Lung (tissue), 12 donors: ENCODE measurements around the gene KCND3. TPM values are rescaled to one million over a fixed set of nuclear protein-coding genes. Genes with fewer than 3 reads are reported as not detected.

Experiments used
- ATAC-seq: fragments of 200-7000 bp; cut with Tn5 transposase; one replicate; pipeline ENCODE4 v1.9.1; 2020; ENCODE audit warnings: moderate number of reproducible peaks; ENCODE audit not compliant: insufficient read depth, low FRiP score
- DNase-seq, 3 donors: peaks; one replicate each; pipeline ENCODE4 v3.0.0-alpha.2; 2013 to 2017
- H3K27ac ChIP-seq, 2 donors: one replicate each; pipeline ENCODE4 v1.5.1; 2013; ENCODE audit warnings: mild to moderate bottlenecking in 2 of 2, moderate library complexity in 2 of 2, control low read depth in 1 of 2, inconsistent platforms in 1 of 2, low read depth in 1 of 2, low read length in 1 of 2
- H3K27me3 ChIP-seq, 3 donors: one replicate each; pipeline ENCODE4 v1.5.1; 2013; ENCODE audit warnings: low read length in 2 of 3; ENCODE audit not compliant: control insufficient read depth in 3 of 3, insufficient read depth in 3 of 3
- H3K36me3 ChIP-seq, 4 donors: one replicate each; pipeline ENCODE4 v1.5.1; 2013; ENCODE audit warnings: low read length in 4 of 4, mild to moderate bottlenecking in 1 of 4, moderate library complexity in 1 of 4; ENCODE audit not compliant: control insufficient read depth in 4 of 4, insufficient read depth in 4 of 4
- H3K4me1 ChIP-seq, 5 donors: one replicate each; pipeline ENCODE4 v1.5.1; 2013; ENCODE audit warnings: low read length in 5 of 5, mild to moderate bottlenecking in 2 of 5, moderate library complexity in 1 of 5; ENCODE audit not compliant: control insufficient read depth in 5 of 5, insufficient read depth in 5 of 5
- H3K4me3 ChIP-seq: one replicate; pipeline ENCODE4 v1.5.1; 2013; ENCODE audit warnings: mild to moderate bottlenecking, control low read depth, moderate library complexity
- H3K9ac ChIP-seq, 2 donors: one replicate each; pipeline ENCODE4 v1.5.1; 2013; ENCODE audit warnings: low read length in 2 of 2, control low read depth in 1 of 2; ENCODE audit not compliant: insufficient read depth in 1 of 2
- H3K9me3 ChIP-seq, 4 donors: one replicate each; pipeline ENCODE4 v1.5.1; 2013; ENCODE audit warnings: low read length in 3 of 4, mild to moderate bottlenecking in 1 of 4, moderate library complexity in 1 of 4; ENCODE audit not compliant: control insufficient read depth in 4 of 4, insufficient read depth in 3 of 4
- CTCF ChIP-seq: IDR thresholded peaks from 2 replicates; pipeline ENCODE4 v1.5.1; 2012; ENCODE audit warnings: mild to moderate bottlenecking; ENCODE audit errors: control extremely low read depth, extremely low read depth
- WGBS, 2 donors: extraction: QIAGEN DNeasy Blood & Tissue Kit; methylation state at CpG; one replicate each; pipeline ENCODE4 v1.1.7; 2013; 5-methylcytosine and 5-hydroxymethylcytosine counted together
- polyA plus RNA-seq, 2 donors: library from polyadenylated mRNA; stranded (reverse); fragments of 200-250 nt; gene quantifications; one replicate each; pipeline ENCODE4 v1.2.1, GENCODE V29; 2013
- total RNA-seq, 2 donors: library from RNA; depleted of rRNA in 1 of 2; stranded (reverse); fragments of >200 nt in 1 of 2; gene quantifications; one replicate each; pipeline ENCODE4 v1.2.1, GENCODE V29; 2014 to 2021
- donor health status: control.
- donor health status: control.
- donor health status: Bipolar disorder and iron deficiency.
- donor health status: healthy.
- donor health status: DM: yes; HTN: yes; CAD: no.

Gene KCND3
- total and polyA plus RNA-seq, 4 donors, result 1.3 to 12.1 (median 4.9) TPM

DNA sequence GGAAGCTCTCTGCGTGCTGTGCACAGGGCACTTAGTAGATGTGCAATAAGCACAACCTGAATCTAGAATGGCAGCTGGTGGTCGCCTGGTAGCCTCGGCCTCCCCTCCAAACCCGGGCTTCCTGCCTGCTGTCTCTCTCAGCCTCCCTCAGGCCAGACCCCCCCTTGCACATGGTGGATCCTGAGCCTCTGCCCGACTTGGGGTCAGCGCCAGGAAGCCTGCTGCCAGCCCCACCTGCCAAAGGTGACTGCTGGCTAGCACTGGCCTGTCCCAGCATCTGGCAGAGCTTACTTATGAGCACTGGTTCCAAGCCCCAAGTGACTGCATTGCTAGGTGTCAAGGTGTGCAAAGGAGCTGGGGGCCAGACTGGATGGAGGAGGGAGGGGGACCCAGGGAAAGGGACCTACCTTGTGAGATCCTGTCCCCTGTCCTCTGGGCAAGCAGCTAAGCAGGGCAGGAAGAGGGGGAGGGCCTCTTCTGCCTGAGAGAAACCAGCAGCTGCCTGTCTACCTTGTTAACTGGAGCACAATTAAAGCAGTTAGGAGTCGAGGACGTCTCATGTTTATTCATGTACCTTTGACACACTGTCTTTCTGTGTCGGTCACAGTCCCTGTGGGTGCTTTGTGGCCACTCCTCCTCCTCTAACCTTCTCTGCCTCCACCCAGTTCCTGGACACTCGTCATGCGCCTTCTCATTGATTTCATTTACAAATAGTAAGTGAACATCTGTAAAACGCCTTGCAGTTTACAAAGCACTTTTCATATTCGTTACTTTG, 132.9 kb downstream of the KCND3 start:
- 67 to 69% methylated on average over 13 of the region's 13 CpGs for WGBS, 2 donors
- no peak overlapping the region for H3K4me3 ChIP-seq
- no peaks in the 10 kb centered on the region for H3K4me1 ChIP-seq
- no peak for ATAC-seq
- H3K27ac ChIP-seq, result no peak overlapping the region
- H3K9ac ChIP-seq, result no peak overlapping the region
- no peaks in the 10 kb centered on the region for H3K36me3 ChIP-seq
- TF ChIP-seq CTCF, result no peak
- no peak for DNase-seq
- H3K27me3 ChIP-seq, result peaks cover 0 to 10% (median 5%) of the 10 kb centered on the region in 3 donors
- H3K9me3 ChIP-seq, result no peaks in the 10 kb centered on the region

DNA sequence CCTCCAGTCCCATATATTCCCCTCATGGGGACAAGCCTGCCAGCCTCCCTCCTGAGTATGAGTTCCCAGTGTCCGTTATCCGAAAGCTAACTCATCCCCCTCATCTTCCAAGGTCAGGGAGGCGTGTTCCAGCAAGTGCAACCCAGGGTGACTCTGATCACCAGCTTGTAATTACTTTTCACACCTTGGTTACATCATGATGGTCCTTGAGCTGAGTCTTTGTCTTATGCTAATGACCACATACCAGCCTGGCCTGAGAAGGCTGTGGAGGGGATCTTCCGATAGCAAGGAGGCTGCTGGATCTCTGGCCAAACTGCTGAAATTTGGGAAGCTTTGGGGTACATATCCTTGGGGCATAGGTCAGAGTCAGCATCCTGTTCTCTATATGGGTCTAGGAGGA, 134.2 kb downstream of the KCND3 start:
- no peaks in the 10 kb centered on the region for H3K9me3 ChIP-seq
- H3K9ac ChIP-seq, result no peak overlapping the region
- no peaks in the 10 kb centered on the region for H3K36me3 ChIP-seq
- DNase-seq (no peak), ATAC-seq (no peak)
- H3K4me1 ChIP-seq, result no peaks in the 10 kb centered on the region
- peaks cover 0 to 14% (median 8%) of the 10 kb centered on the region in 3 donors for H3K27me3 ChIP-seq
- 91 to 92% methylated on average over 4 of the region's 4 CpGs for WGBS, 2 donors
- H3K4me3 ChIP-seq, result no peak overlapping the region
- TF ChIP-seq CTCF, result no peak
- no peak overlapping the region for H3K27ac ChIP-seq

DNA sequence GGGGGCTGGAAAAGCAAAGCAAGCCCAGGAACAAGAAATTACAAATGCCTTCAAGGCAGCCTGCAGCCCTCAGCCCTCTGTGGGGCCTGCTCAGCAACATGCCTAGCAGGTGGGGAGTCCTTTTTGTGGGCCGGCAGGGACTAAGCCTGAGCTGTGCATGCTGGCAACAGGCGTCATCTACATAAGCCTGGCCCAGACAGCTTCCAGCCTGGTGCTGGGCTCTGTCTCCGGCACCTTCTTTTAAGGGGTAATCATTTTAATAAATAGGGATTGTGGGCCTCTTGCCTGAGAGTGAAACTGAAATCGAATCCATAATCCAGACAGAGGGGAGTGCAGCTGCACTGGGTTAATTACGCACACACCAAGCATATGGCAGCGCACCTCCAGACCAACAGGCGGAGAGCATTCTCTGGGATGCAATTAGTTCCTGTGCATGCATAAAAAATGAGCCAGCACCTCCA, 137.2 kb downstream of the KCND3 start:
- H3K36me3 ChIP-seq, result no peaks in the 10 kb centered on the region
- no peaks in the 10 kb centered on the region for H3K9me3 ChIP-seq
- no peak for TF ChIP-seq CTCF
- no peak for ATAC-seq
- no peak for DNase-seq
- no peaks in the 10 kb centered on the region for H3K4me1 ChIP-seq
- H3K27me3 ChIP-seq, result peaks cover 0 to 14% (median 10%) of the 10 kb centered on the region in 3 donors
- no peak overlapping the region for H3K9ac ChIP-seq
- H3K4me3 ChIP-seq, result no peak overlapping the region
- H3K27ac ChIP-seq, result no peak overlapping the region
- WGBS, 2 donors, result 83 to 84% methylated on average over 7 of the region's 7 CpGs
